ENCODE measurements around the gene HAGHL.
A peak's percentile ranks its signal among the peaks of the same experiment; 100 is the strongest.
"Not testable (repeated sequence)": the region's sequence is repeated elsewhere in the genome, so short reads cannot be mapped to it uniquely, and the experiment has no call there.

HAGHL gene

GRCh38 chr16:734981-735881 is 8.3 kb downstream of the HAGHL start:
- no peak for DNase-seq

GRCh38 chr16:735982-736453 is 9.1 kb downstream of the HAGHL start:
- DNase-seq, result no peak

GRCh38 chr16:736936-737481 is 10.1 kb downstream of the HAGHL start:
- DNase-seq, result no peak

GRCh38 chr16:739560-740458 is 12.9 kb downstream of the HAGHL start:
- no peak for DNase-seq

GRCh38 chr16:740459-740763 is 13.5 kb downstream of the HAGHL start:
- no peak for DNase-seq

GRCh38 chr16:740764-741505 is 14.0 kb downstream of the HAGHL start, which contains the start of gene CIAO3:
CIAO3 (minus strand) TSS chr16:740997; CDS start chr16:740985, 12 bp downstream.
- DNase-seq, result peak; percentile 90

- DNase-seq, result no peak
These were observed 15.2 kb downstream of the HAGHL start for GRCh38 chr16:741986-742629.

GRCh38 chr16:742894-743293 is 16.0 kb downstream of the HAGHL start:
- not testable (repeated sequence) for DNase-seq

- no peak for DNase-seq
These were observed 17.0 kb downstream of the HAGHL start for GRCh38 chr16:743794-744500.

- DNase-seq, result no peak
These were observed 18.8 kb downstream of the HAGHL start for GRCh38 chr16:745739-746138.

- no peak for DNase-seq
These were observed 19.7 kb downstream of the HAGHL start for GRCh38 chr16:746637-747036.

- no peak for DNase-seq
These were observed 21.3 kb downstream of the HAGHL start for GRCh38 chr16:747978-748746.

GRCh38 chr16:749010-749409 is 22.1 kb downstream of the HAGHL start:
- peak; percentile 78 for DNase-seq

- DNase-seq, result no peak
These were observed 23.6 kb downstream of the HAGHL start for GRCh38 chr16:750485-750884.

GRCh38 chr16:751152-752006 is 24.5 kb downstream of the HAGHL start:
- DNase-seq, result no peak

- no peak for DNase-seq
These were observed 25.1 kb downstream of the HAGHL start for GRCh38 chr16:752007-752312.

- not testable (repeated sequence) for DNase-seq
These were observed 27.3 kb downstream of the HAGHL start for GRCh38 chr16:754121-754607.

- no peak for DNase-seq
These were observed 27.8 kb downstream of the HAGHL start for GRCh38 chr16:754656-755055.

- no peak for DNase-seq
These were observed 29.5 kb downstream of the HAGHL start for GRCh38 chr16:756428-756827.

Data from fibroblast of skin of scalp (primary cell).